Stomach (tissue), 4 donors: ENCODE results near the gene ZNF185.

ENCODE experiments used
- EP300 ChIP-seq: sonication (generic); formaldehyde crosslinking; IDR thresholded peaks from one replicate; pipeline ENCODE4 v1.6.1; 2017; ENCODE audit warnings: antibody characterized with exemption
- POLR2A ChIP-seq, 4 donors: fragments of 450-650 bp; IDR thresholded peaks; one replicate each; pipeline ENCODE4 v1.6.1; 2016; ENCODE audit warnings: antibody characterized with exemption in 4 of 4, control low read depth in 2 of 4, mild to moderate bottlenecking in 1 of 4, moderate library complexity in 1 of 4
- TF ChIP-seq, protein P1 (sequence below), 7 experiments: fragments of 450-650 bp in 4 of 7; fragments of 200-600 bp in 3 of 7; sonication (generic) in 3 of 7; IDR thresholded peaks; one replicate each; pipeline ENCODE4 v1.5.1; 2016 to 2019; ENCODE audit warnings: antibody characterized with exemption in 7 of 7, control low read depth in 2 of 7, mild to moderate bottlenecking in 1 of 7

DNA sequence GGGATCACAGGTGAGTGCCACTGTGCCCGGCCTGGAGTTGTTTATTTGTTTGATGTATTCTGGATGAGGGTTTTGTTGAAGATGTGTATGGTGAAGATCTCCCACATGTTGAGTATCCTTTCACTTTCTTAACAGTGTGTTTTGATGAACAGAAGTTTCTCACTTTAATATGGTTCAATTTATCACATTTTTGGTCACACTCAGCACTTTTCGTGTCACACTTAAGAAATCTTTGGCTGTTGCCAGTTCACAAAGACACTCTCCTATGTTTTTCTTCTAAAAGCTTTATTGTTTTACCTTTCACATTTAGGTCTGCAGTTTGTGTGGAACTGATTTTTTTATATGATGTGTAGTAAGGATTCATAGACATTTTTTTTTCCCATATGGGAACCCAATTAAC, 16.6 kb upstream of the ZNF185 start:
- TF ChIP-seq POLR2A (IDR thresholded peaks at IDR 0.05) (no peak), EP300 (no peak)
- TF ChIP-seq, protein P1, sequence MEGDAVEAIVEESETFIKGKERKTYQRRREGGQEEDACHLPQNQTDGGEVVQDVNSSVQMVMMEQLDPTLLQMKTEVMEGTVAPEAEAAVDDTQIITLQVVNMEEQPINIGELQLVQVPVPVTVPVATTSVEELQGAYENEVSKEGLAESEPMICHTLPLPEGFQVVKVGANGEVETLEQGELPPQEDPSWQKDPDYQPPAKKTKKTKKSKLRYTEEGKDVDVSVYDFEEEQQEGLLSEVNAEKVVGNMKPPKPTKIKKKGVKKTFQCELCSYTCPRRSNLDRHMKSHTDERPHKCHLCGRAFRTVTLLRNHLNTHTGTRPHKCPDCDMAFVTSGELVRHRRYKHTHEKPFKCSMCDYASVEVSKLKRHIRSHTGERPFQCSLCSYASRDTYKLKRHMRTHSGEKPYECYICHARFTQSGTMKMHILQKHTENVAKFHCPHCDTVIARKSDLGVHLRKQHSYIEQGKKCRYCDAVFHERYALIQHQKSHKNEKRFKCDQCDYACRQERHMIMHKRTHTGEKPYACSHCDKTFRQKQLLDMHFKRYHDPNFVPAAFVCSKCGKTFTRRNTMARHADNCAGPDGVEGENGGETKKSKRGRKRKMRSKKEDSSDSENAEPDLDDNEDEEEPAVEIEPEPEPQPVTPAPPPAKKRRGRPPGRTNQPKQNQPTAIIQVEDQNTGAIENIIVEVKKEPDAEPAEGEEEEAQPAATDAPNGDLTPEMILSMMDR (IDR thresholded peaks at IDR 0.05): no peak
